ENCODE data around the gene GNG10. TPM values are rescaled to one million over a fixed set of nuclear protein-coding genes. Genes with fewer than 3 reads are reported as not detected.
A peak's percentile ranks its signal among the peaks of the same experiment; 100 is the strongest.

GNG10 gene
- total RNA-seq, 1 experiment from 2014 or later: 31.0 TPM

DNA sequence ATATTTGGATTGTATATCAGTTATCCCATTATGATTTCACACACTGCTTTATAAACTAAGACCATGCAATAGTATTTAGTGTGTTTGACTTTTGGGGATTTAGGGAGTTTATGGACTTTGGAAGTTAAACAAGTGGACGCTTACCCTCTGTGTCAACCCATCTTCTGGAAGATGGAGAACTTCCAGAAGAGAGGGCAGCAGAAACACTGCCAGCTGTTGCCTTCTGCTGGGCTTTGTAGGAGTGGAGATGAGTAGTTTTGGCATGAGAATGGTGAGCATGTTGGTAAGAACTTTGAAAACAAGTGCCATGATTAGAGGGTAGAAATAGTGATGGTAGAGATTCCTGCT is 28.0 kb upstream of the GNG10 start:
- no peak overlapping the region for H3K27ac Mint-ChIP-seq
- H3K18ac ChIP-seq (ENCODE audit: insufficient read length, low read depth, low read length): no peak overlapping the region
- peak overlapping the region; percentile 95; a peak in 3 of 5 replicates for H3K4me3 Mint-ChIP-seq
- no peaks in the 10 kb centered on the region for H4K20me1 ChIP-seq (ENCODE audit: control insufficient read depth, insufficient read depth, insufficient read length)
- H3K27me3 Mint-ChIP-seq (ENCODE audit: low read depth): no peaks in the 10 kb centered on the region
- peaks cover 17 to 23% of the 10 kb centered on the region in 2 experiments for H3K4me1 Mint-ChIP-seq
- no CpG with 5 or more reads among the region's 1 CpG for WGBS (ENCODE audit: extremely low coverage, insufficient read length, low lambda C conversion rate)
- H3K9me3 Mint-ChIP-seq: no peaks in the 10 kb centered on the region; a peak in 1 of 5 replicates
- no peak overlapping the region for H3T11ph ChIP-seq (ENCODE audit: low read length)
- no peak overlapping the region for H3K14ac ChIP-seq (ENCODE audit: insufficient read depth, low read length)
- H2BK15ac ChIP-seq (ENCODE audit: low read depth, low read length): no peak overlapping the region
- H3K79me1 ChIP-seq (ENCODE audit: insufficient read depth, low read depth, low read length, poor library complexity, severe bottlenecking): peaks cover 2% of the 10 kb centered on the region
- H2BK12ac ChIP-seq (ENCODE audit: insufficient read length, low read depth, low read length): no peak overlapping the region
- peaks cover 5% of the 10 kb centered on the region for H3K23me2 ChIP-seq (ENCODE audit: insufficient read length, low read depth, low read length, poor library complexity, severe bottlenecking)
- no peak overlapping the region for H2AFZ ChIP-seq (ENCODE audit: low read length)
- H4K8ac ChIP-seq (replicated peaks; ENCODE audit: insufficient read length, low read depth, low read length): no peak overlapping the region
- H3K4ac ChIP-seq (ENCODE audit: low read depth, low read length): no peak overlapping the region
- no peak overlapping the region for H3K27ac ChIP-seq (ENCODE audit: insufficient read length, low read depth, low read length)
- no peak overlapping the region for H3K4me2 ChIP-seq (ENCODE audit: insufficient read depth, insufficient read length, low read length)
- no peak overlapping the region for H2BK5ac ChIP-seq (ENCODE audit: insufficient read length, low read length)
- H3K9ac ChIP-seq (ENCODE audit: extremely low read depth, insufficient read length, low read length): no peak overlapping the region
- H2BK20ac ChIP-seq (ENCODE audit: low read depth, low read length, poor library complexity, severe bottlenecking): no peak overlapping the region
- H3K9me3 ChIP-seq (ENCODE audit: control insufficient read depth, low read depth, low read length): no peaks in the 10 kb centered on the region
- H3K23ac ChIP-seq (ENCODE audit: insufficient read length, low read depth, low read length): no peak overlapping the region
- H4K91ac ChIP-seq (ENCODE audit: insufficient read length, low read depth, low read length): no peak overlapping the region
- no peak overlapping the region for H4K5ac ChIP-seq (ENCODE audit: insufficient read length, low read depth, low read length)
- no peaks in the 10 kb centered on the region for H3K27me3 ChIP-seq (ENCODE audit: insufficient read depth, low read length)
- H3K56ac ChIP-seq (ENCODE audit: insufficient read length, low read depth, low read length): no peak overlapping the region
- TF ChIP-seq, protein P1, sequence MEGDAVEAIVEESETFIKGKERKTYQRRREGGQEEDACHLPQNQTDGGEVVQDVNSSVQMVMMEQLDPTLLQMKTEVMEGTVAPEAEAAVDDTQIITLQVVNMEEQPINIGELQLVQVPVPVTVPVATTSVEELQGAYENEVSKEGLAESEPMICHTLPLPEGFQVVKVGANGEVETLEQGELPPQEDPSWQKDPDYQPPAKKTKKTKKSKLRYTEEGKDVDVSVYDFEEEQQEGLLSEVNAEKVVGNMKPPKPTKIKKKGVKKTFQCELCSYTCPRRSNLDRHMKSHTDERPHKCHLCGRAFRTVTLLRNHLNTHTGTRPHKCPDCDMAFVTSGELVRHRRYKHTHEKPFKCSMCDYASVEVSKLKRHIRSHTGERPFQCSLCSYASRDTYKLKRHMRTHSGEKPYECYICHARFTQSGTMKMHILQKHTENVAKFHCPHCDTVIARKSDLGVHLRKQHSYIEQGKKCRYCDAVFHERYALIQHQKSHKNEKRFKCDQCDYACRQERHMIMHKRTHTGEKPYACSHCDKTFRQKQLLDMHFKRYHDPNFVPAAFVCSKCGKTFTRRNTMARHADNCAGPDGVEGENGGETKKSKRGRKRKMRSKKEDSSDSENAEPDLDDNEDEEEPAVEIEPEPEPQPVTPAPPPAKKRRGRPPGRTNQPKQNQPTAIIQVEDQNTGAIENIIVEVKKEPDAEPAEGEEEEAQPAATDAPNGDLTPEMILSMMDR (conservative IDR thresholded peaks at IDR 0.05): no peak
- no peaks in the 10 kb centered on the region; the same call in 1 of the 2 replicates for H3K4me1 ChIP-seq (ENCODE audit: insufficient read depth, low read length)
- no peak overlapping the region for H2BK120ac ChIP-seq (ENCODE audit: low read depth, low read length, poor library complexity, severe bottlenecking)
- no peak overlapping the region for H2AK5ac ChIP-seq (ENCODE audit: insufficient read length, low read length)
- DNase-seq: no peak
- peaks cover 38% of the 10 kb centered on the region for H3K79me2 ChIP-seq (ENCODE audit: insufficient read depth, low read length)
- H3K36me3 Mint-ChIP-seq (ENCODE audit: insufficient read depth in 1 of 3, low read depth in 3 of 3): peaks cover 0 to 6% (median 4%) of the 10 kb centered on the region in 3 experiments; a peak in 4 of 7 replicates
